T-helper 9 cell (primary cell): ENCODE data around the gene RGPD4.
"Not testable (repeated sequence)": the region's sequence is repeated elsewhere in the genome, so short reads cannot be mapped to it uniquely, and the experiment has no call there.

Source experiments
- DNase-seq: peaks from one replicate; pipeline ENCODE4 v3.0.0-alpha.2; 2020
- total RNA-seq, 2 donors: gene quantifications; one replicate each; lab custom pipeline; 2026; lab: John Stamatoyannopoulos, UW

The RGPD4 gene
- total RNA-seq, result 0.28 to 2.2 reads per million in 2 donors

DNA sequence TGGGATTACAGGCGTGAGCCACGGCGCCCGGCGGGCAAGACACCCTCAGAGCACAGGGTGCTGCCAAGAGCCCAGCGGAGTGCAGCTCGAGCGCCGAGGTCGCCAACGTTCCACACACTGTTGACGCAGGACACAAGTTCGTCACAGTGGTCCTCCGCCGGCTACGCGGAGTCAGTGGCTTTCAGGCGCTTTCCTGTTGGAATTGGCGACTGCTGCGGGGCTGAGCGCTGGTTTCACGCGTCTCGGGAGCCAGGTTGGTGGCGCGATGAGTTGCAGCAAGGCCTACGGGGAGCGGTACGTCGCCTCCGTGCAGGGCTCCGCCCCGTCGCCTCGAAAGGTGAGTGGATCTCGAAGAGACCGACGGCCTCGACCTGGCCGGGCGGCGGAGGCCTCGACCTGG is at the start of gene RGPD4:
RGPD4 (plus strand) TSS at position 144 of the 400 bp plus-strand sequence; CDS start at position 266, 122 bp downstream.
- DNase-seq, result not testable (repeated sequence)

DNA sequence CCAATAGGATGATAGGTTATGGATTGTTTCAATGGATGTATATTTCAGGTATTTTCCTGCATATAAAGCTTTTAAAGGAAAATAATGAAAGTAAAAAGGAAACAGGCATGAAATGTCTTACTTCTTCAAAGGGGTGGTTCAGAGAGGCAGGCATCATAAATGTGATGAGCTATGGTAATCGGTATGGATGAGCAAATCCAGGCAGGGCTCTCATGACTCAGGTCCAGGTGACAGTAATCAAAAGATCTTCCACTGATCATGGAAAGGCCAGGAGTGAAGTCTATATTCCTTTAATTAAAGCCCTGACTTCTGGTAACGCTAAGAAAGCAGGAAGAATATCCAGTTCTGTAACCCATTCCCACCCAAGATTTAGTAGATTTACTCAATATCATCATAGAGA is 48.7 kb upstream of the RGPD4 start:
- no peak for DNase-seq

DNA sequence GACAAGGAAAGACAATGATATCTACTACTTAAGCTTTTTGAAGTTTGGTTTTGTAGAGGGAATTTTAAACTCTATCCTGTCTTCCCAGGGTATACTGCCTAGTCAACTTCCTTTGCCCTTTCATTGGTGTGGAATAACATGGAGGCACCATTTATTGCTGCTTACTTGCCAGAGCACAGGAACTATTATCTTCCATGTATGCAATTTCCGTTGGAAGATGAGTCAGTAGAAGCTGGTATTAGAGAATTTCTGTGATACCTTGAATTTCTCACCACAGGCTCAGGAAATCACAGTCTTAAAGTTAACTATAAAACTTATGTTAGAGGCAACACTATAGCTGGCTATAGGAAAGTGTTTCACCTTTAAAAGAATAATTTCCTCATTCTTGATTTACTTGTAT is 40.9 kb upstream of the RGPD4 start:
- DNase-seq, result no peak

DNA sequence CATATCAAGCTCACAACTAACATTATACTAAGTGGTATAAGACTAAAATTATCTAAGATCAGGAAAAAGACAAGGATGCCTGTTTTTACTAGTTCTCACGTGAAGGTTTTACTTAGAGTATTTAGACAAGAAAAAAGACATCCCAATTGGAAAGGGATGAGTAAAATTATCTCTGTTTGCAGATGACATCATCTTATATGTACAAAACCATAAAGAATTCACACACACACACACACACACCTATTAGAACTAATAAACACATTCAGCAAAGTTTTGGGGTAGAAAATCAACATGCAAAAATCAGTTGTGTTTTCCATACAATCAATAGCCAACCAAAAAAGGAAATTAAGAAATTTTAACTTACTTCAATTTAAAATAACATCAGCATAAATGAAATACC is 35.9 kb upstream of the RGPD4 start:
- no peak for DNase-seq

DNA sequence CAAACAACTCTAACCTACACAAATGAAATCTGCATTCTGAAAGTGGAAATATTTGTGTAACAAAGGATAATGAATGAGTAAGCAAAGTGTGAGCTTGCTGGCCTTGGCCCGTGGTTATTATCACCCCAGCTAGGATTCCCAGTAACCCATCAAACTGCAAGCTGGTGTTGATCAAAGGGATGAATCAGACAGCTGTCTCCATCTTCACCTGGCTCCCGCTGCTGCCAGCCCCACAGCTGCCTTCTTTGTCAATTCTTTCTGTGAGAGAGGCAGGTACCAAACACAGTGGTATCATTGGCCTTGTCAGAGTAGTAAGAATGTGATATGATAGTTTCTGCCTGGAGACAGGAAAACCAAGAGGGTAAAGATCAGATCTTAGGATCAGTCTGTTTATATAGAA is 25.2 kb upstream of the RGPD4 start:
- DNase-seq, result no peak

DNA sequence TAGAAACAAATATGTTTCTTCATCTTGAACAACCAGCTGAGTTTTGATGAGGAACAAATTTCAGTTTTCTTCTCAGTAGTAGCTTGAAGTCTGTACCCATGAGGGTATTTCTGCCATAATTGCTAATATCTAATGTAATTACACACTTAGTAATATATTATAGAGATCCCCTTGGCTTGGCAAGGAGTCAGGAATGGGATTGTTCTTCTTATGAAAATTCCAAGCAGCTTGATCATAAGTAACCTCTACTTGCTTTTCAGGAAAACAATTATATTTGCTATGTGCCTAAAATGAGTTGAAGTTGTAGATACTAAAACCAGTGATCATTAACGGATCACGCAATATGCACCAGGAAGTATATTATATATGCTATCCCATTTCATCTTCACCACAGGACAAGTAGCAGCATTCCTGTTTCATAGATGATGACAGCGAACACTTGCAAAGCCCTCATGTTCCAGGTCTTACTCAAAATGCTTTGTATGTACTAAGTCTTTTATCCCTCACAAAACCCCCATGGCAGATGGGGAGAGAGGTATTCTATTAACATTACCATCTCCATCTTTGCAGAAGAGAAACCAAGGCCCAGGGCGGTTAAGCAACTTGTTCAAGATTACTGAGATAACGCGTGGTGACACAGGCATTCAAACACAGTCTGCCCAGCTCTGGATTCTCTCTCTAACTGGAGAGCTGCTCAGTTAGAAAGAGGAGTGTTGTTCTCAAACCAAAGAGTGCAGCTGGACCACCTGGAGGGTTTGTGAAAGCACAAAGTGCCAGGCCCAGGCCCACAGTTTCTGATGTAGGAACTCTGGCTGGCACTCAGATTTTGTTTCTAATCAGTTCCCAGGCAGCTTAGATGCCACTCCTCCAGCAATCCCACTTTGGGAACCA is 21.8 kb upstream of the RGPD4 start:
- DNase-seq, result no peak

DNA sequence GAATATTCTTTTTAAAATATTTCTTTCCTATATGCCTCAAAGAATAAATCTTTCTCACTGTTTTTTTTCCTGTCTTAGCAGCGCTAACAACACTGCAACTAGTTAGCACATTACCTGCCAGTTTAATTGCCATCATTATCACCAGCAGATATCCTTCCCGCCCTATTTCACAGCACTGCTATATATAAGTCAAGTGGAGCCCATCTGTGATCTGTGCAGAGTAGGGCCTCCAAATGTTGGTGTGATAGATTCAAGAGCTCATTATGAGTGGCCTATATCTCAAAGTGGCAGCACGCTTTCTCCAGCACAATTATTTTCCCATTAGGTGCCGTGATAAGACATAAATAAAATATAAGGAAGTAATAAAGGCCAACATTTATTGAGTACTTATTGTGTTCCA is 19.8 kb upstream of the RGPD4 start:
- no peak for DNase-seq

DNA sequence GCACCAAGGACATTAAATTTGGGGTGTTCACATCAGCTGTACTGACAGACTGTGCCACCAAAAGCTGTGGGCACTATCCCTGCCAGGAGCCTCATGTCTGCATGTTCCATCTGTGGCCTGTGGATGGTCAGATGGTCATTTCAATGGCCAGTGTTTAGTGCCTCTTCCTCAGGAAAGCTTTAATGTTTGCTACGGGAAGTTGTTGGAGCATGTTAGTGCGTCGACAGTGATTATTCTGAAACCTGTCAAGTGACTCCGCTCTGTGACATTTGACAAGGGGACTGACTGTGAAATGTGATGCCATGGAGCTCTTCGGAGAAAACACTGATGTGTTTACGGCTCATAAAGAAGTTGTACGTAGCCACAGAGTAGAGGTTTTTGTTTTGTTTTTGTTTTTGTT is 18.7 kb upstream of the RGPD4 start:
- no peak for DNase-seq

DNA sequence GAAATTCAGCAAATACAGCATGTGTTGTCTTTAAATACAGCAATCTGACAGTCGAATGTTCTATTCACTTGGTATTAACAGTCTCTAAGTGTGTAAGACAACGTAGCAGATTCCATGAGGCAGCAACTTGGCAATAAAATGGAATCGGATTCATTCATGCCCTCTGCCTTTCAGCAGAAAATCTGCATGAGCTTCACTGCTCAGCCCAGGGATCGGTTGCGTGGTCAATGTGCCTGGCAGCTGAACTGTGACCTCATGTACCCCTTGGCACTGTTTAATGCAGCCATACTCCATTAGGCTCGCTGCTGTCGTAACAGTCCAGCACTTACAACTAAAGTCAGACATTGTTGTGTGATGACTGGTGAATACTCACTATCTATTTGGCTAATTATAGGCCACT is 17.7 kb upstream of the RGPD4 start:
- no peak for DNase-seq

DNA sequence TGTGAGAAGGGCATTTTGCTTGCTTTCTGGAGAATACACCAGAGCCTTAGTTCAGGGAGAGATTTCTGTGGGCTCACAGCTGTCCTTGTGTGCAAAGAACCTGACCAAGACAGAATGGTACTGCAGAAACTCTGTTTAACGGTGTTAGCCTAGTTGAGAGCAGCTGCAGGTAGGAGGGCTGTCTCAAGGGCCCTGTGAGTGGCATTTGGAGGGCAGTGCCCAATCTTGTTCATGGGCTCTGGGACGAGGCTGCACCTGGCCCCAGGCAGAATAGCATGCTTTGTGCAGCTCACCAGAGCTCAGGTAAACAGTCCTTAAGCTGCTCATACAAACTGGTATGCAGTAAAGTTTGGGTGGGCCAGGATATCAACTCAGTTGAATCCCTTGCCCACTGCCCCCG is 16.9 kb upstream of the RGPD4 start:
- no peak for DNase-seq

DNA sequence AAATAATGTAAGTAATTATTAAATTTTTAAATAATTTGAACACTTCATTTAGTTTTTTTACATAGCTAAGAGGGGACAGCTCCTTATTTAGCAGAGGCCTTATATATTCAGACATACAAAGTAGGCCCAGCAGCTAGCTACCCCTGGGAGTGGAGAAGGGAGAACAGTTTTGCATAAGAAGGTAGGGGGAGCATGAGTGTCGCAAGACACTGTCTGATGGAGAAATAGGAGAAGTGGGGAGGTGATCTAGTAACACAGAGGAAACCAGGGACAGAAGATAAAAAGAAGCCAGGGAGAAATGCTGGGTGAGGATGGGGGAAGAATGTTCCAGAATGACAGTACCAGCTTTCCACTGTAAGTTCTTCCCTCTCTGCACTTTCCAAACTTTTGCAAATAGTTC is 16.0 kb upstream of the RGPD4 start:
- DNase-seq, result no peak

DNA sequence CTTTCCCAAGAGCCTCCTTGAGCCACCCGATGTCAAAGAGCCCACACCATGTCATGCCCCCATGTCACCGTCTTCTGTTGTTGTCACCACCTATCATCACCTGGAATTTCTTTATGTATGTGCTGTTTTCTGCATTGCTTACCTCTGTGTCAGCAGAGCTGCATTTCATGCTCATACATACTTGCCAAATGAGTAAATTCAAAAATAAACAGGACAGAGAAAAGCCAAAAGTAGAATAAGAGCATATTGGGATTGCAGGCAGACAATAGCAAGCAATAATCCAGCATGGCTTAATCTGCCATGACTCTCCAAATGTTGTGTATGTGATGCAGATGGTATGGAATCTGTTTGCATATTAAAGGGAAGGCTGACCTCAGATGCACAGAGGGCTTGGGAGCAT is 15.3 kb upstream of the RGPD4 start:
- DNase-seq, result no peak

DNA sequence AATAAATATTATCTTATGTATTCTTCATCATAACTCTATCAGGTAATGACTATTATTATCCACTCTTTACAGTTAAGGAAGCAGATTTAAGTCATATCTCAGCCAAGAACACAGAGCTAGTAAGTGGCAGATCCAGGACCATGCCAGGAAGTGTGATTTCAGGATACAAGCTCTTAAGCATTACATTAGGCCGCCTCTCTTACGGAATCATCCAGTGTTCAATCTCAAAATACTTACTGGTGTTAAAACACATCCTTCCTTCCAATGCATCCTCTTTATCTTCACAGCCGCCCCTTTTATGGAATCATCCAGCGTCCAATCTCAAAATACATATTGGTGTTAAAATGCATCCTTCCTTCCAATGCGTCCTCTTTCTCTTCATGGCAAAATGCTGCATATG is 14.7 kb upstream of the RGPD4 start:
- DNase-seq, result no peak

DNA sequence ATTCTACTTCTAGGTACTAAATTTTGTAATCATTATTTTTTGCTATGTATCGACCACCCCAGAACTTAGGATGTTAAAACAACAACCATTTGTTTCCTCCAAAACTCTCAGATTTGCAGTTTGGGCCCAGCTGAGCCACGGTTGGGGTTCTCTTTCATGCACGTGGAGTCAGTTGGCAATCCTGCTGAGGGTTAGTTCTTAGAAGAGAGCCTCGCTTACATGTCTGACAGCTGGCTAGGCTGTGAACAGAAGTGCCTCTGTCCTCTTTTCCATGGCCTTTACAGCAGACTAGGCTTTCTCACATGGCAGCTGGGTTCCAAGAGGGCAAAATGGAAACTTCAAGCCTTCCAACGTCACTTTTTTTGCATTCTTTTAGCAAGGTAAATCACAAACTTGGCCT is 9.3 kb upstream of the RGPD4 start:
- DNase-seq, result no peak

DNA sequence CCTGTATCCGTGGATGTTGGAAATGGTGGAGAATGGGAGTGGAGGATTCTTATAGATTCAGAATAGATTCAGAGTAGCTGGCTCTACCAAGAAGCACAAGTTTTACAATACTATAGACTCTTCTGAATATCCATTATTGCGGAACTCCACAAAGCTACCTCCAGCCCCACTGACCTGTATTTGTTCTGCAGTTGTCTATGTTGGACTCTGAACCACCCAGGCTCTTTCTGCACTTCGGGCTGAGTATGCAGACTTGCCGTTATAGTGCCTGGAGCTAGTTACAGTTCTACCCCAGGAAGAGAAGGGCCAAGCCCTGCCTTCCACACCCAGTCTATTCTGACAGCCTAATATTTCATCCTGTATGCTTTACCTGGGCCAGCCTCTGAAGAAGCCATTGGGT is 4.4 kb upstream of the RGPD4 start:
- no peak for DNase-seq

DNA sequence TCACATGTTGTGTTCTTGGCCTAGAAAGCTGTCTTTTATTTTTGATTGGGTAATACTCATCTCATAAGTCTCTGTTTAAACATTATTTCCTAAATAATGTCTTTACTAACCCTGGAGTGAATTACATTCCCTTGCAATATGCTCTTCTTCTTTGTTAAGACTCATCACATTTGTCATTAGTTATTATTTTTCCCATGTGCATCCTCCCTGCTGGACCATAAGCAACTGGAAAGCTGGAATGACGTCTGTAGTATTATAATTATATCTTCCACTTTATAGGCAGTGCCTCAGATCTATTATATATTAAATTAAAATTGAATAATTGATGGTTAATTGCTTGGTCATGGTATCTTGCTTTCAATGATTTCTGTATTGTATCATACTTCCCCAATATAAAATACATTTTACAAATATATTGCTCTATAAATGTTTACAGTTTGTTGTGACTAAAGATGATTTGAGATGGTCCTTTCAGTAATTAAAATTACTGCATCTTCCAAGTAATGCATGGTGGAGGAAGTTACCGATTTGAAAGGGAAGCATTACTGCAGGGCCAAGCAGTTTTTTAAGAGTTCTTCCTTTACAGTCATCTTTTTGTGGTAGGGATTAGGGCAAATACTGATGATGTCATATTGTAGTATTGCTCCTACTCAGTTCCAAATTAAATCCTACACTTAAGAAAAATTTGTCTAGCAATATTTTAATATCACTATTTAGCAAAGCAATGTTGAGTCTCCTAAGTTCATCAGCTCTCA is 2.1 kb upstream of the RGPD4 start:
- no peak for DNase-seq

DNA sequence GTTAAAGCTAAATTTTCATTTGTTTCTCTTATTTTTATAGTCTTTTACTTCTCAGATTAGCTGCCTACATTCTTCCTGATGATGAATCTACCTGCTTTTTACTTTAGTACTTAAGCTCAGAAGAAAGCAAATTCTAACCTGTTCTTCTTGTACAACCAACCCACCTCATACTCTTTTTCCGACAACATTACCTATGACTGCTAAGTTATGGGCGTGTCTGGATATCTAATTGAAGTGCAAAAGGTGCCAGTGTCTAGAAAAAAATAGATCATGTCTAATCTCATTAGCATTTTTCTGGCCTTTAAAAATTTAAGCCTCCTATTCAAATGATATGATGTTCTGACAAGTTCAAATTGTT is 1.5 kb upstream of the RGPD4 start:
- DNase-seq, result no peak

DNA sequence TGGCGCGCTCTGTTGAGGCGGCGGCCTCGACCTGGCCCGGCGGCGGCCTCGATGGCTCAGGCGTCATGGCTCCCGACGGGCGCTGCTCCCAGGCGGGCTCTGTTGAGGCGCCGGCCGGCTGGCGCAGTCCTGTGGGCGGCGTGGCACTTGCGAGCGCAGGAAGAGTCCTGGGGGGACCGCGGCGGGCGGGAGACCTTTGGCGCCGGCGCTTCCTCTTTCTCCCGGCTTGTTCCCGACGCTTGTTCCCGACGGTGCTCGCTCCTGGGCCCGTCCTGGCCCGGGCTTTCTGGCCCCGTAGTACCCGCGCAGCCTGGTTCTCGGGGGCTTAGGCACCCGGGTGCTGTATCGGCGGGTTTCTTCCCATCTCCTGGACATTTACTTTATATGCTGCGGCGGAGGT is 2.8 kb downstream of the RGPD4 start:
- not testable (repeated sequence) for DNase-seq

DNA sequence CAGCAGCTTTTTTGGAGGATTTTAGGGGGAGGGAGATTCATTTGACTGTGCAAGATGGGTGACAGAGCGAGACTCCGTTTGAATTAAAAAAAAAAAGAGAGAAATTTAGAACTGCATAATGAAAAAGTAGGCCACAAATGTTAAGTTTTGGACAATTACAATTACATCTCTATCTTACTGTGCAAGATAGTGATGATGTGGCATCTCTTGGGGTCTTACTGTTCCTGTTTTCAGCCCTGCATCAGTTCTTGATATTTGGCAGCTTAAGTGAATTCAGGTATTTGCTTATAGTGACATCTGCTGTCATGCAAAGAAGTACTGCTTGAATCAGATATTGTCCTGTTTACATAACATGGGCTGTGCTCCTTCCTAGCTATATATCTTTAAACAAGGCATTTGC is 6.5 kb downstream of the RGPD4 start:
- not testable (repeated sequence) for DNase-seq

DNA sequence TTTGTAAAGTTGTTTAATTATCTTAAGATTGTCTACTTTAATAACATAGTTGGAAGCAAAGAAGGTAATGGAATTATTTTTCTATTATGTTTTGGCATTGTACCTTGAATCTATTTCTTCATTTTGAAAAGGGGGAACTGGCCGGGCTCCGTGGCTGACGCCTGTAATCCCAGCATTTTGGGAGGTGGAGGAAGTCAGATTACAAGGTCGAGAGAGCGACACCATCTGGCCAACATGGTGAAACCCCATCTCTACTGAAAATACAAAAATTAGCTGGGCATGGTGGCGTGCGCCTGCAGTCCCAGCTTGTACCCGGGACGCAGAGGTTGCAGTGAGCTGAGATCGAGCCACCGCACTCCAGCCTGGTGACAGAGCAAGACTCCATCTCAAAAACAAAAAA is 6.9 kb downstream of the RGPD4 start:
- not testable (repeated sequence) for DNase-seq

DNA sequence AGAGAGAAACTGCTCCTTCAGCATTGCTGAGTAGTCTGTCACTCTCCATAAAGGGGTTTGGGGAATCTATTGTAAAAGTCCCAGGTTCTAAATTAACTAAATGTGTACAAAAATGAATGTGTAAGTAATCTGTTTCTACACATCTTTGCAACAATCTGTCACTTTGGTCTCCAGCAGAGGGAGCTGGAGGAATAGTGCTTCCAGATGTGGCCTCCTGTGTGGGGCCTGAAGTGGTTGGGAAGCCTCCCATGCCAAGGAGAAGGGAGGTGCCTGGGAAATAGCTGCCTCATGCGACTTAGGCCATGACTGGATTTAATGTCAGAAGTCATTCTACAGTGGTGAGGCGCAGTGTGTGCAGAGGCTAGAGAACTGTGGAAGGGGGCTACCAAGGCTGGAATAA is 89.4 kb downstream of the RGPD4 start:
- DNase-seq, result not testable (repeated sequence)

DNA sequence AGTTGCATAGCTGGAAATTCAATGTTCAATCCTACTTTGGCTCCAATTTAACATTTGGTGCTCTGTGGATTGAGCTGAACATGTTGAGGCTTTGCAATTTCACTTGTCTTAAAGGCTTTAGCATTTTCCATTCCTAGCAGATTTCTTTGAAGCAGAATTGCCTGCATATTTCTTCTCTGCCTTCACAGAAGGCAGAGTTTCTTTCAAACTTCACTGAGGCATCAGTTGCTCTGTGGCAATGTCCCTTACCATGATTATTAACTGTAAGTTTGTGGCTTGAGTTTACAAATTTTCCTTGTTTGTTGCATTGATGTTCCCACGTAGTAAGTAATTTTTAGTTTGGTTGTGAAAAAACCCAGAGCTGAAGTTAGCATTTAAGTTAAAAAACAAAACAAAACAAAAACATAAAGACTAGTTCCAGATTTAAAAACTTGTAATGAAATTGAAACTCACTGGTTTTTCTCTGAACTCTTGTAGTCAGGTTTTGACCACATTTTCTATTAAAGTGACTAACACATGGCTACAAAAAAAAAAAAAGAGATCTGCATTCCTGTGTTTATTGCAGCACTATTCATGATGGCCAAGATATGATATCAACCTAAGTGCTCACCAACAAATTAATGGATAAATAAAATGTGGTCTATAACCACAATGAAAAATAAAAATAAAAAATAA is 90.1 kb downstream of the RGPD4 start:
- not testable (repeated sequence) for DNase-seq

DNA sequence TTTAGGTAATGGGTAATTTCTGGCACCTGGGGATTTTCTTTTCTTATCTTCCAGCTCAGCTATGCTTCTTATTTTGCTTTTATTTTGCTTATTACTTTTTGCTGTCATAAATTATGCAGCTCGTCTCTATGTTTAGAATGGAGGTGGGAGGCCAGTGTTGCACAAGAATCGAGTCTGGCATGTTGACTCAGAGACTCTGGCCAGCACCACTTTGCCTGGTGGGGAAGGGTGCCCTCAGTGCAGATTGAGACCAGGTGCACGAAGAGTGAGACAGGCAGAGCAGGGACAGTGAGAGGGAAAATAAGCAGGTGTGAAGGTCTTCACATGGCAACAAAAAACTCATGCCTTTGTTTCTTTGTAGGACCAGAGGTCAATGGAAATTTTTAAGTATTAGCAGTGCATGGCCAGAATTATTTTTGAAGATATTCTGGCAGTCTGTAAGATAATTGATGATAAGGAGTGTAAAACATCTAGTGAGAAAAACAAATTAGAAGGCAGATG is 100.4 kb downstream of the RGPD4 start:
- no peak for DNase-seq
